Endothelial cell of umbilical vein (primary cell): Measurements from ENCODE around the gene DCLK2. TPM values are rescaled to one million over a fixed set of nuclear protein-coding genes. Genes with fewer than 3 reads are reported as not detected.

ENCODE experiments used
- BruUV-seq: library from RNA; stranded (reverse); fragments of 400-500 nt; replicated peaks from 2 replicates; lab custom pipeline; 2021; lab: Mats Ljungman, UMichigan
- CTCF ChIA-PET: fragments of 300-600, 350-600 bp; sonication (Branson Sonifier 250); formaldehyde crosslinking; loops from one replicate; lab custom pipeline; 2021; ENCODE audit warnings: antibody characterized with exemption, inconsistent platforms; lab: Charles Lee
- POLR2A ChIA-PET: fragments of 300-600, 350-600 bp; sonication (Branson Sonifier 250); formaldehyde crosslinking; loops from one replicate; lab custom pipeline; 2021; ENCODE audit warnings: antibody characterized with exemption, inconsistent platforms; lab: Charles Lee
- DNase-seq: peaks from one replicate; pipeline ENCODE4 v3.0.0-alpha.2; 2011; ENCODE audit warnings: low read depth, low spot score
- FAIRE-seq: peaks from 2 replicates; lab custom pipeline; 2011; peaks lifted over from hg19 to GRCh38; lab: Jason Lieb, UNC
- H2AFZ ChIP-seq: 2 replicates; pipeline ENCODE4 v1.6.0; 2012; ENCODE audit warnings: low read depth, low read length, control low read depth, inconsistent platforms
- H3K27ac ChIP-seq: 2 replicates; pipeline ENCODE4 v1.5.1; 2011; ENCODE audit warnings: low read depth, mild to moderate bottlenecking, control low read depth, low read length, moderate library complexity; ENCODE audit not compliant: insufficient read depth
- H3K27me3 ChIP-seq, 2 experiments: 2 replicates each; pipeline versions ENCODE4 v1.6.0 to v1.6.1; 2011; ENCODE audit warnings: low read length in 2 of 2, mixed read lengths in 1 of 2; ENCODE audit not compliant: control insufficient read depth in 2 of 2, insufficient read depth in 2 of 2
- H3K36me3 ChIP-seq, 2 experiments: 2 replicates in 1 of 2; 3 replicates in 1 of 2; pipeline ENCODE4 v1.5.1; 2011; ENCODE audit warnings: low read length in 2 of 2, mild to moderate bottlenecking in 1 of 2, moderate library complexity in 1 of 2; ENCODE audit not compliant: control insufficient read depth in 2 of 2, insufficient read depth in 2 of 2; ENCODE audit errors: extremely low read depth in 1 of 2
- H3K4me1 ChIP-seq: 3 replicates; pipeline ENCODE4 v1.5.1; 2011; ENCODE audit warnings: mild to moderate bottlenecking, low read length; ENCODE audit not compliant: control insufficient read depth, insufficient read depth; ENCODE audit errors: extremely low read depth
- H3K4me2 ChIP-seq: 2 replicates; pipeline ENCODE4 v1.6.1; 2011; ENCODE audit warnings: low read length, control low read depth, mixed read lengths; ENCODE audit not compliant: insufficient read depth
- H3K4me3 ChIP-seq, 3 experiments: fragments of 200-600 bp in 1 of 3; sonication (generic), shearing (Covaris generic) in 1 of 3; replicated peaks in 1 of 3; 2 replicates each; pipeline ENCODE4 v1.5.1; 2011 to 2016; ENCODE audit warnings: control low read depth in 3 of 3, low read length in 3 of 3, mild to moderate bottlenecking in 2 of 3, inconsistent platforms in 1 of 3, low read depth in 1 of 3, moderate library complexity in 1 of 3; ENCODE audit not compliant: insufficient read depth in 1 of 3
- H3K79me2 ChIP-seq: 2 replicates; pipeline ENCODE4 v1.6.0; 2012; ENCODE audit warnings: low read length, inconsistent platforms; ENCODE audit not compliant: control insufficient read depth, insufficient read depth
- H3K9ac ChIP-seq: replicated peaks from 2 replicates; pipeline ENCODE3; 2011; ENCODE audit warnings: low read length, control low read depth; ENCODE audit not compliant: insufficient read depth; ENCODE audit errors: extremely low read depth
- H3K9me1 ChIP-seq: replicated peaks from 3 replicates; pipeline ENCODE4 v1.6.0; 2011; ENCODE audit warnings: mild to moderate bottlenecking, low read length; ENCODE audit not compliant: control insufficient read depth, insufficient read depth; ENCODE audit errors: extremely low read depth
- H3K9me3 ChIP-seq: replicated peaks from 2 replicates; pipeline ENCODE4 v1.5.1; 2012; ENCODE audit warnings: low read length, inconsistent platforms; ENCODE audit not compliant: control insufficient read depth, insufficient read depth
- H4K20me1 ChIP-seq: replicated peaks from 2 replicates; pipeline ENCODE3; 2011; ENCODE audit warnings: mild to moderate bottlenecking, low read length; ENCODE audit not compliant: control insufficient read depth, insufficient read depth; ENCODE audit errors: extremely low read depth
- CTCF ChIP-seq, 2 donors: IDR thresholded peaks; 1 replicate in 1 of 2; 2 replicates in 1 of 2; pipeline ENCODE4 v1.5.1; 2011; ENCODE audit warnings: low read length in 2 of 2, mild to moderate bottlenecking in 2 of 2, moderate library complexity in 2 of 2, control low read depth in 1 of 2, inconsistent platforms in 1 of 2, low read depth in 1 of 2; ENCODE audit not compliant: insufficient read depth in 1 of 2; ENCODE audit errors: extremely low read depth in 1 of 2
- EZH2 ChIP-seq: IDR thresholded peaks from 2 replicates; pipeline ENCODE4 v1.6.1; 2012; ENCODE audit warnings: borderline replicate concordance, low read depth, mild to moderate bottlenecking, moderate library complexity, low read length, inconsistent platforms; ENCODE audit not compliant: severe bottlenecking
- FOS ChIP-seq: IDR thresholded peaks from 2 replicates; pipeline ENCODE4 v1.6.1; 2011; ENCODE audit warnings: mild to moderate bottlenecking, low read length, moderate library complexity, borderline replicate concordance; ENCODE audit not compliant: insufficient read depth
- GATA2 ChIP-seq: IDR thresholded peaks from 2 replicates; pipeline ENCODE4 v1.7.0; 2011; ENCODE audit warnings: low read depth, mild to moderate bottlenecking, moderate library complexity, mixed read lengths, low read length; ENCODE audit not compliant: insufficient read length, insufficient read depth
- JUN ChIP-seq: IDR thresholded peaks from 2 replicates; pipeline ENCODE4 v1.6.1; 2011; ENCODE audit warnings: borderline replicate concordance, low read depth; ENCODE audit not compliant: insufficient read length, insufficient read depth
- MAX ChIP-seq: IDR thresholded peaks from 2 replicates; pipeline ENCODE4 v1.6.1; 2011; ENCODE audit not compliant: insufficient read depth, insufficient read length
- MYC ChIP-seq: IDR thresholded peaks from one replicate; pipeline ENCODE4 v1.6.1; 2011; ENCODE audit warnings: mild to moderate bottlenecking, low read depth, low read length
- POLR2A ChIP-seq: IDR thresholded peaks from 2 replicates; pipeline ENCODE4 v1.6.1; 2012; ENCODE audit warnings: low read depth, mild to moderate bottlenecking, control low read depth, low read length
- POLR2AphosphoS5 ChIP-seq: IDR thresholded peaks from 2 replicates; pipeline ENCODE4 v1.6.1; 2012; ENCODE audit warnings: low read depth, mild to moderate bottlenecking, control low read depth, low read length, moderate library complexity; ENCODE audit not compliant: insufficient read depth
- dilution Hi-C: fragments of 300-500 bp; cut with MboI; formaldehyde crosslinking; loops from one replicate; pipeline ENCODE4 v1.15.0; 2019; ENCODE audit warnings: low sequenced_read_pairs; ENCODE audit not compliant: extremely low pct_ligation_motif_present
- intact Hi-C: fragments of 100-400 bp; cut with micrococcal nuclease; formaldehyde crosslinking; loops from one replicate; pipeline ENCODE4 v1.10.0; 2022
- polyA plus RNA-seq, 4 experiments: library from polyadenylated mRNA; depleted of rRNA in 3 of 4; stranded (reverse) in 3 of 4; unstranded in 1 of 4; fragments of >200 nt; gene quantifications; 2 replicates each; pipeline versions ENCODE4 v1.2.1 to v1.2.3, GENCODE V29; 2011 to 2012; ENCODE audit warnings: missing spikeins in 1 of 4
- total RNA-seq: library from RNA; stranded (reverse); gene quantifications from 2 replicates; pipeline ENCODE4 v1.2.3, GENCODE V29; 2021

Gene DCLK2
- total and polyA plus RNA-seq, 2 donors (not counting 3 experiments of a cell fraction or from before 2014, with no cell fraction given): 1.7 to 4.7 TPM

- H3K27me3 ChIP-seq: no peaks in the 10 kb centered on the region
- no TSS peak for BruUV-seq
- no peaks in the 10 kb centered on the region for H3K9me1 ChIP-seq
- no peak overlapping the region for H3K4me2 ChIP-seq
- no peak overlapping the region for H3K9ac ChIP-seq
- ChIA-PET POLR2A (no interaction called here), CTCF (no interaction called here)
- H3K27ac ChIP-seq: no peak overlapping the region
- no peaks in the 10 kb centered on the region for H3K79me2 ChIP-seq
- DNase-seq (no peak), FAIRE-seq (peak; percentile 8)
- no peaks in the 10 kb centered on the region for H3K9me3 ChIP-seq
- no peak overlapping the region for H3K4me3 ChIP-seq
- peaks cover 4% of the 10 kb centered on the region for H4K20me1 ChIP-seq
- intact Hi-C loops: no loop called here
- H3K36me3 ChIP-seq: no peaks in the 10 kb centered on the region
- no peak overlapping the region for H2AFZ ChIP-seq
- dilution Hi-C loops: no loop called here
- H3K4me1 ChIP-seq: no peaks in the 10 kb centered on the region
- TF ChIP-seq MYC (no peak), EZH2 (no peak), POLR2A (no peak), POLR2AphosphoS5 (no peak), CTCF (IDR thresholded peaks at IDR 0.05; ENCODE audit: extremely low read depth in 1 of 2, insufficient read depth in 1 of 2, low read depth in 1 of 2, low read length in 2 of 2) (no peak), MAX (no peak)
Observed at GRCh38 chr4:150087006-150087405, 8.8 kb downstream of the DCLK2 start.

- BruUV-seq: no TSS peak
- TF ChIP-seq MYC (no peak), CTCF (IDR thresholded peaks at IDR 0.05; ENCODE audit: extremely low read depth in 1 of 2, insufficient read depth in 1 of 2, low read depth in 1 of 2, low read length in 2 of 2) (no peak), POLR2AphosphoS5 (no peak), MAX (no peak), POLR2A (no peak), FOS (no peak), JUN (no peak), EZH2 (no peak), GATA2 (no peak)
- POLR2A ChIA-PET: no interaction called here
- dilution Hi-C loops: no loop called here
- Histone ChIP-seq H3K9me3 (no peaks in the 10 kb centered on the region), H3K79me2 (no peaks in the 10 kb centered on the region), H3K27ac (no peak overlapping the region), H4K20me1 (peaks cover 2% of the 10 kb centered on the region), H3K9ac (no peak overlapping the region), H3K27me3 (no peaks in the 10 kb centered on the region), H3K4me1 (no peaks in the 10 kb centered on the region), H2AFZ (no peak overlapping the region), H3K9me1 (no peaks in the 10 kb centered on the region), H3K4me3 (no peak overlapping the region), H3K4me2 (no peak overlapping the region), H3K36me3 (no peaks in the 10 kb centered on the region)
- intact Hi-C loops: no loop called here
- FAIRE-seq (no peak), DNase-seq (no peak)
- CTCF ChIA-PET: interaction anchor here (1.8 kb wide), 1 partner anchor 14 kb away, joined by 3 read pairs; no protein-coding TSS in a partner anchor
Observed at GRCh38 chr4:150089732-150090131, 11.5 kb downstream of the DCLK2 start.
